Upper lobe of left lung (tissue), 4 donors: ENCODE data around the gene MESD.

Experiments used
- EP300 ChIP-seq, 4 donors: sonication (generic); formaldehyde crosslinking; IDR thresholded peaks; one replicate each; pipeline ENCODE4 v1.5.1; 2017; ENCODE audit warnings: antibody characterized with exemption in 4 of 4, control low read depth in 2 of 4
- POLR2A ChIP-seq, 4 donors: fragments of 450-650 bp; IDR thresholded peaks; one replicate each; pipeline ENCODE4 v1.5.1; 2016 to 2017; ENCODE audit warnings: antibody characterized with exemption in 4 of 4, mild to moderate bottlenecking in 2 of 4
- POLR2AphosphoS5 ChIP-seq, 2 donors: sonication (generic); formaldehyde crosslinking; IDR thresholded peaks; one replicate each; pipeline ENCODE4 v1.5.1; 2017; ENCODE audit warnings: antibody characterized with exemption in 2 of 2
- TF ChIP-seq, protein P1 (sequence below), 6 experiments: fragments of 450-650 bp in 4 of 6; fragments of 200-600 bp in 2 of 6; sonication (generic) in 2 of 6; IDR thresholded peaks; one replicate each; pipeline ENCODE4 v1.5.1; 2016 to 2019; ENCODE audit warnings: antibody characterized with exemption in 6 of 6

DNA sequence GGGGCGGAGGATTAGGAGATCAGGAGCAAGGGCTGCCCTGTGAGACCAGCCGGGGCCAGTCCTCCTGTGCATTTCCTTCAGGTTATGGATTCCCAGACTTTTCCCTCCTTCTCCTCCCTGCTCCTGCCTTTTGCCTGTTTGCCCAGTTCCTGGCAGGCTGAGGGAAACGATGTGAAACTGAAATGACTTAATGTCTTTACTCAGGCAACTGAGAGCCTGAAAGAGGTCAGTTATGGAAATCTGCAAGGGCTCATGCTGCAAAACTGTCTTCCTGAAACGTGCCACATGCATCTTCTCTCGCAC lies 57.2 kb downstream of the MESD start:
- TF ChIP-seq POLR2A (IDR thresholded peaks at IDR 0.05) (no peak), EP300 (IDR thresholded peaks at IDR 0.05) (no peak), POLR2AphosphoS5 (IDR thresholded peaks at IDR 0.05) (no peak)
- TF ChIP-seq, protein P1, sequence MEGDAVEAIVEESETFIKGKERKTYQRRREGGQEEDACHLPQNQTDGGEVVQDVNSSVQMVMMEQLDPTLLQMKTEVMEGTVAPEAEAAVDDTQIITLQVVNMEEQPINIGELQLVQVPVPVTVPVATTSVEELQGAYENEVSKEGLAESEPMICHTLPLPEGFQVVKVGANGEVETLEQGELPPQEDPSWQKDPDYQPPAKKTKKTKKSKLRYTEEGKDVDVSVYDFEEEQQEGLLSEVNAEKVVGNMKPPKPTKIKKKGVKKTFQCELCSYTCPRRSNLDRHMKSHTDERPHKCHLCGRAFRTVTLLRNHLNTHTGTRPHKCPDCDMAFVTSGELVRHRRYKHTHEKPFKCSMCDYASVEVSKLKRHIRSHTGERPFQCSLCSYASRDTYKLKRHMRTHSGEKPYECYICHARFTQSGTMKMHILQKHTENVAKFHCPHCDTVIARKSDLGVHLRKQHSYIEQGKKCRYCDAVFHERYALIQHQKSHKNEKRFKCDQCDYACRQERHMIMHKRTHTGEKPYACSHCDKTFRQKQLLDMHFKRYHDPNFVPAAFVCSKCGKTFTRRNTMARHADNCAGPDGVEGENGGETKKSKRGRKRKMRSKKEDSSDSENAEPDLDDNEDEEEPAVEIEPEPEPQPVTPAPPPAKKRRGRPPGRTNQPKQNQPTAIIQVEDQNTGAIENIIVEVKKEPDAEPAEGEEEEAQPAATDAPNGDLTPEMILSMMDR (IDR thresholded peaks at IDR 0.05): no peak
